Gastrocnemius medialis (tissue), 4 donors: ENCODE data around the gene TMIE. TPM values are rescaled to one million over a fixed set of nuclear protein-coding genes. Genes with fewer than 3 reads are reported as not detected.
"Not testable (repeated sequence)": the region's sequence is repeated elsewhere in the genome, so short reads cannot be mapped to it uniquely, and the experiment has no call there.

Experiments used
- ATAC-seq, 2 donors: fragments of 150-250 bp; one replicate each; pipeline ENCODE4 v1.9.1; 2016
- DNase-seq, 2 donors: peaks; one replicate each; pipeline ENCODE4 v3.0.0-alpha.2; 2019
- H3K27ac ChIP-seq, 4 donors: fragments of 200-600 bp; sonication (generic); 1 replicate in 1 of 4; 2 replicates in 3 of 4; pipeline ENCODE4 v1.5.1; 2016 to 2018; ENCODE audit warnings: mild to moderate bottlenecking in 2 of 4, moderate library complexity in 1 of 4
- H3K27me3 ChIP-seq, 3 donors: fragments of 200-600 bp; sonication (generic) in 2 of 3; 1 replicate in 1 of 3; 2 replicates in 2 of 3; pipeline versions ENCODE4 v1.5.1 to v1.6.0; 2016 to 2019; ENCODE audit warnings: mild to moderate bottlenecking in 1 of 3, moderate library complexity in 1 of 3
- H3K36me3 ChIP-seq, 2 donors: fragments of 200-600 bp; sonication (generic) in 1 of 2; one replicate each; pipeline ENCODE4 v1.5.1; 2017 to 2018
- H3K4me1 ChIP-seq, 2 donors: fragments of 200-600 bp; sonication (generic) in 1 of 2; one replicate each; pipeline ENCODE4 v1.5.1; 2016 to 2017; ENCODE audit warnings: mild to moderate bottlenecking in 2 of 2
- H3K4me3 ChIP-seq, 4 donors: fragments of 200-600 bp; sonication (generic) in 3 of 4; 1 replicate in 1 of 4; 2 replicates in 3 of 4; pipeline ENCODE4 v1.5.1; 2016 to 2019; ENCODE audit warnings: mild to moderate bottlenecking in 2 of 4
- H3K9me3 ChIP-seq, 3 donors: fragments of 200-600 bp; sonication (generic) in 2 of 3; 1 replicate in 1 of 3; 2 replicates in 2 of 3; pipeline ENCODE4 v1.5.1; 2016 to 2019
- CTCF ChIP-seq, 5 experiments: fragments of 450-650 bp in 3 of 5; fragments of 200-600 bp in 2 of 5; sonication (generic) in 2 of 5; IDR thresholded peaks in 4 of 5; conservative IDR thresholded peaks in 1 of 5; 1 replicate in 4 of 5; 2 replicates in 1 of 5; pipeline ENCODE4 v1.5.1; 2016 to 2019; ENCODE audit warnings: antibody characterized with exemption in 5 of 5, mild to moderate bottlenecking in 3 of 5, moderate library complexity in 3 of 5
- POLR2A ChIP-seq, 2 donors: fragments of 450-650 bp; IDR thresholded peaks; one replicate each; pipeline ENCODE4 v1.6.1; 2017; ENCODE audit warnings: antibody characterized with exemption in 2 of 2, mild to moderate bottlenecking in 2 of 2, moderate library complexity in 2 of 2
- in situ Hi-C, 4 donors: fragments of 200-750 bp; cut with MboI; loops; one replicate each; pipeline versions ENCODE4 v1.15.0 to v1.8.0; 2017; ENCODE audit warnings: low sequenced_read_pairs in 4 of 4
- intact Hi-C: fragments of 100-400 bp; cut with DNase I; formaldehyde crosslinking; loops from one replicate; pipeline ENCODE4 v1.15.1; 2023; ENCODE audit warnings: low total_unique reads
- total RNA-seq, 4 donors: library from RNA; depleted of rRNA; stranded (reverse); fragments of >200 nt; gene quantifications; one replicate each; pipeline versions ENCODE4 v1.1.0 to v1.2.3, GENCODE V29; 2016

The TMIE gene
- total RNA-seq, 4 donors from 2014 or later: 0.20 to 0.26 (median 0.22) TPM; not detected in 1

- Histone ChIP-seq H3K27ac (no peak overlapping the region), H3K9me3 (no peaks in the 10 kb centered on the region), H3K27me3 (no peaks in the 10 kb centered on the region), H3K36me3 (no peaks in the 10 kb centered on the region), H3K4me1 (no peaks in the 10 kb centered on the region), H3K4me3 (no peak overlapping the region)
- in situ Hi-C loops (no loop called here), intact Hi-C loops (no loop called here)
- TF ChIP-seq POLR2A (IDR thresholded peaks at IDR 0.05) (no peak), CTCF (IDR thresholded peaks at IDR 0.05 in 4 of 5, conservative IDR thresholded peaks at IDR 0.05 in 1 of 5) (no peak)
- ATAC-seq: no peak
- no peak for DNase-seq
These were observed 35.0 kb downstream of the TMIE start for GRCh38 chr3:46736006-46736872.

- no peaks in the 10 kb centered on the region for H3K27me3 ChIP-seq
- intact Hi-C loops (no loop called here), in situ Hi-C loops (no loop called here)
- H3K36me3 ChIP-seq: no peaks in the 10 kb centered on the region
- no peaks in the 10 kb centered on the region for H3K4me1 ChIP-seq
- TF ChIP-seq CTCF (IDR thresholded peaks at IDR 0.05 in 4 of 5, conservative IDR thresholded peaks at IDR 0.05 in 1 of 5): no peak
- H3K4me3 ChIP-seq: no peak overlapping the region
- no peaks in the 10 kb centered on the region for H3K9me3 ChIP-seq
- no peak overlapping the region for H3K27ac ChIP-seq
- ATAC-seq: no peak
- DNase-seq: no peak
These were observed 36.1 kb downstream of the TMIE start for GRCh38 chr3:46737329-46737731.

- intact Hi-C loops, ATAC-seq, H3K9me3 ChIP-seq, H3K27ac ChIP-seq, H3K27me3 ChIP-seq, H3K4me1 ChIP-seq, DNase-seq, in situ Hi-C loops, H3K36me3 ChIP-seq, H3K4me3 ChIP-seq: not testable (repeated sequence)
These were observed 38.4 kb downstream of the TMIE start for GRCh38 chr3:46739565-46739964.

GRCh38 chr3:46742992-46743585 lies 41.9 kb downstream of the TMIE start:
- DNase-seq (no peak), ATAC-seq (no peak)
- no peaks in the 10 kb centered on the region for H3K36me3 ChIP-seq
- H3K27me3 ChIP-seq: no peaks in the 10 kb centered on the region
- H3K27ac ChIP-seq: no peak overlapping the region
- H3K9me3 ChIP-seq: no peaks in the 10 kb centered on the region
- in situ Hi-C loops (no loop called here), intact Hi-C loops (no loop called here)
- no peaks in the 10 kb centered on the region for H3K4me1 ChIP-seq
- H3K4me3 ChIP-seq: no peak overlapping the region
- TF ChIP-seq CTCF (IDR thresholded peaks at IDR 0.05 in 4 of 5, conservative IDR thresholded peaks at IDR 0.05 in 1 of 5): no peak
- TF ChIP-seq POLR2A (IDR thresholded peaks at IDR 0.05): no peak

- TF ChIP-seq POLR2A (IDR thresholded peaks at IDR 0.05) (no peak), CTCF (IDR thresholded peaks at IDR 0.05 in 4 of 5, conservative IDR thresholded peaks at IDR 0.05 in 1 of 5) (no peak)
- H3K4me1 ChIP-seq: no peaks in the 10 kb centered on the region
- DNase-seq: no peak
- in situ Hi-C loops: no loop called here
- H3K36me3 ChIP-seq: no peaks in the 10 kb centered on the region
- no peaks in the 10 kb centered on the region for H3K27me3 ChIP-seq
- ATAC-seq: no peak
- H3K27ac ChIP-seq: no peak overlapping the region
- no peaks in the 10 kb centered on the region for H3K9me3 ChIP-seq
- intact Hi-C loops: no loop called here
- no peak overlapping the region for H3K4me3 ChIP-seq
These were observed 45.5 kb downstream of the TMIE start for GRCh38 chr3:46746711-46747110.
